MM.1S (cell line): Measurements from ENCODE around the gene TEX2.

Experiments used
- DNase-seq: peaks from one replicate; pipeline ENCODE4 v3.0.0-alpha.2; 2015
- H2AFZ ChIP-seq: fragments of 300-600 bp; sonication (generic); 2 replicates; pipeline ENCODE4 v1.6.0; 2016; ENCODE audit warnings: antibody characterized with exemption, low read length
- H3F3A ChIP-seq: fragments of 300-600 bp; sonication (generic); 2 replicates; pipeline ENCODE4 v1.6.1; 2016; ENCODE audit warnings: mild to moderate bottlenecking, antibody characterized with exemption, low read length, moderate library complexity, mixed read lengths; ENCODE audit not compliant: insufficient read depth
- H3K27ac ChIP-seq: fragments of 300-600 bp; sonication (generic); 2 replicates; pipeline ENCODE4 v1.5.1; 2016; ENCODE audit warnings: mild to moderate bottlenecking, low read length
- H3K27me3 ChIP-seq: fragments of 300-600 bp; sonication (generic); replicated peaks from 2 replicates; pipeline ENCODE4 v1.6.0; 2016; ENCODE audit warnings: low read length; ENCODE audit not compliant: insufficient read depth
- H3K36me3 ChIP-seq: fragments of 300-600 bp; sonication (generic); replicated peaks from 2 replicates; pipeline ENCODE4 v1.6.1; 2016; ENCODE audit warnings: mild to moderate bottlenecking, low read length, mixed read lengths; ENCODE audit not compliant: insufficient read depth
- H3K4me1 ChIP-seq: fragments of 300-600 bp; sonication (generic); 2 replicates; pipeline ENCODE4 v1.6.1; 2016; ENCODE audit warnings: low read length, mixed read lengths
- H3K4me2 ChIP-seq: fragments of 300-600 bp; sonication (generic); 2 replicates; pipeline ENCODE4 v1.6.0; 2016; ENCODE audit warnings: low read depth, low read length
- H3K4me3 ChIP-seq: fragments of 300-600 bp; sonication (generic); 2 replicates; pipeline ENCODE4 v1.5.1; 2016; ENCODE audit warnings: low read length, mixed read lengths
- H3K79me2 ChIP-seq: fragments of 300-600 bp; sonication (generic); 2 replicates; pipeline ENCODE4 v1.6.1; 2016; ENCODE audit warnings: mixed run types, low read length, mixed read lengths
- H3K9ac ChIP-seq: fragments of 300-600 bp; sonication (generic); 2 replicates; pipeline ENCODE4 v1.6.1; 2016; ENCODE audit warnings: low read length, mixed read lengths
- H3K9me2 ChIP-seq: fragments of 300-600 bp; sonication (generic); replicated peaks from 2 replicates; pipeline ENCODE4 v1.6.1; 2016; ENCODE audit warnings: mild to moderate bottlenecking, low read length, mixed read lengths; ENCODE audit not compliant: insufficient read depth
- H3K9me3 ChIP-seq: fragments of 300-600 bp; sonication (generic); replicated peaks from 2 replicates; pipeline ENCODE4 v1.6.1; 2016; ENCODE audit warnings: mild to moderate bottlenecking, low read length, mixed read lengths; ENCODE audit not compliant: insufficient read depth
- H4K20me1 ChIP-seq: fragments of 300-600 bp; sonication (generic); 2 replicates; pipeline ENCODE4 v1.6.1; 2016; ENCODE audit warnings: mild to moderate bottlenecking, low read length, moderate library complexity, mixed read lengths; ENCODE audit not compliant: insufficient read depth
- EZH2 ChIP-seq: fragments of 300-600 bp; sonication (generic); optimal IDR thresholded peaks from 2 replicates; pipeline ENCODE3; 2017; ENCODE audit warnings: low read depth, mild to moderate bottlenecking, antibody characterized with exemption, low read length, mixed read lengths
- EZH2phosphoT487 ChIP-seq: fragments of 300-600 bp; sonication (generic); IDR thresholded peaks from 2 replicates; pipeline ENCODE4 v1.6.1; 2018; ENCODE audit warnings: antibody characterized with exemption, low read length
- TF ChIP-seq, protein P1 (sequence below): fragments of 300-600 bp; sonication (generic); IDR thresholded peaks from 2 replicates; pipeline ENCODE4 v1.5.1; 2016; ENCODE audit warnings: antibody characterized with exemption, low read length, mixed read lengths

Gene TEX2

DNA sequence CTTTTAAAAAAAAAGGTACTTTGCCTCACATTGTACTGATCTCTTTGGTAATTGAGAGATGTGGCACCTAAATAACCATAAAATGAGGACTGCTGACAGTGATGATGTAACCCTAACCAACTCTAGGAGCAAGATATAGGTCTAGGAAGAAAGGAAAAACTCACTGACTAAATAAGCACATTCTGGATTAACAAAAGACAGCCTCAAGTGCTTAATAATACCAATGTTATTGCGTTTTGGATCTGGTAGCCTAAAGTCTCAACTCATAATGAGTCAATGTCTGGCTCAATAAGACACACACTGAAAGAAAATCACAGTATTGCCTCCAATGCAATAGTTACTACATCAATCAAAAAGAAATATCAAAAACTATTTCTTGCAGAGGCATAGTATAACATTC lies 136.1 kb downstream of the TEX2 start:
- no peak for DNase-seq

DNA sequence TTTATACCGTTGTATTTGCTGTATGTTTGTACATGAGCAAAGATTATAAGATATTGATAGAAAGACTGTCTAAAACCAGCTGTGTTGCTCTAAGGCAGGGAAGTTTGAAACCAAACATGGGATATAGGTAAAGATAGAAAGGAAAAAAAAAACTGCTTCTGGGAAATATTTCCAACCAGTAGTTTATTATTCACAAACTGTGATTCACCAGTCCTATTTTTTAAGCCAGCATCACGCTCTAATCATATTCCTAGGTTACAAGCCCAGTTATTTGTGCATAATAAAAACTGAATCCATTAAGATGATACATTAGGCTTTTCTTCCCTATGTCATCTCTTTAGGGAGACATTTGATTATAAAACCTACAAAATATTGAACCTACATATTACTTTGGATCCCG lies 137.1 kb downstream of the TEX2 start:
- Histone ChIP-seq H3K9me2 (no peaks in the 10 kb centered on the region), H3K9me3 (no peaks in the 10 kb centered on the region), H2AFZ (no peak overlapping the region), H3K36me3 (no peaks in the 10 kb centered on the region), H3K4me1 (peaks cover 40% of the 10 kb centered on the region), H3K27me3 (no peaks in the 10 kb centered on the region), H3K4me3 (peak overlapping the region; percentile 80), H3K9ac (peak overlapping the region; percentile 94), H3F3A (peaks cover 86% of the 10 kb centered on the region), H4K20me1 (peaks cover 4% of the 10 kb centered on the region), H3K79me2 (peaks cover 93% of the 10 kb centered on the region), H3K27ac (peak overlapping the region; percentile 99), H3K4me2 (peak overlapping the region; percentile 69)
- TF ChIP-seq EZH2 (no peak), EZH2phosphoT487 (no peak)
- TF ChIP-seq, protein P1, sequence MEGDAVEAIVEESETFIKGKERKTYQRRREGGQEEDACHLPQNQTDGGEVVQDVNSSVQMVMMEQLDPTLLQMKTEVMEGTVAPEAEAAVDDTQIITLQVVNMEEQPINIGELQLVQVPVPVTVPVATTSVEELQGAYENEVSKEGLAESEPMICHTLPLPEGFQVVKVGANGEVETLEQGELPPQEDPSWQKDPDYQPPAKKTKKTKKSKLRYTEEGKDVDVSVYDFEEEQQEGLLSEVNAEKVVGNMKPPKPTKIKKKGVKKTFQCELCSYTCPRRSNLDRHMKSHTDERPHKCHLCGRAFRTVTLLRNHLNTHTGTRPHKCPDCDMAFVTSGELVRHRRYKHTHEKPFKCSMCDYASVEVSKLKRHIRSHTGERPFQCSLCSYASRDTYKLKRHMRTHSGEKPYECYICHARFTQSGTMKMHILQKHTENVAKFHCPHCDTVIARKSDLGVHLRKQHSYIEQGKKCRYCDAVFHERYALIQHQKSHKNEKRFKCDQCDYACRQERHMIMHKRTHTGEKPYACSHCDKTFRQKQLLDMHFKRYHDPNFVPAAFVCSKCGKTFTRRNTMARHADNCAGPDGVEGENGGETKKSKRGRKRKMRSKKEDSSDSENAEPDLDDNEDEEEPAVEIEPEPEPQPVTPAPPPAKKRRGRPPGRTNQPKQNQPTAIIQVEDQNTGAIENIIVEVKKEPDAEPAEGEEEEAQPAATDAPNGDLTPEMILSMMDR: no peak
- DNase-seq: no peak

More for the DNA sequence above, 136.1 kb downstream of the TEX2 start:
- Histone ChIP-seq H3K4me2 (peak overlapping the region; percentile 69), H3F3A (peaks cover 87% of the 10 kb centered on the region), H3K36me3 (no peaks in the 10 kb centered on the region), H2AFZ (no peak overlapping the region), H3K4me1 (peaks cover 44% of the 10 kb centered on the region), H3K4me3 (peak overlapping the region; percentile 80), H3K27me3 (no peaks in the 10 kb centered on the region), H3K79me2 (peaks cover 92% of the 10 kb centered on the region), H4K20me1 (peaks cover 4% of the 10 kb centered on the region), H3K9me3 (no peaks in the 10 kb centered on the region), H3K9ac (peak overlapping the region; percentile 94), H3K9me2 (no peaks in the 10 kb centered on the region), H3K27ac (peak overlapping the region; percentile 99)
- TF ChIP-seq EZH2 (no peak), EZH2phosphoT487 (no peak)
- TF ChIP-seq, protein P1: no peak

DNA sequence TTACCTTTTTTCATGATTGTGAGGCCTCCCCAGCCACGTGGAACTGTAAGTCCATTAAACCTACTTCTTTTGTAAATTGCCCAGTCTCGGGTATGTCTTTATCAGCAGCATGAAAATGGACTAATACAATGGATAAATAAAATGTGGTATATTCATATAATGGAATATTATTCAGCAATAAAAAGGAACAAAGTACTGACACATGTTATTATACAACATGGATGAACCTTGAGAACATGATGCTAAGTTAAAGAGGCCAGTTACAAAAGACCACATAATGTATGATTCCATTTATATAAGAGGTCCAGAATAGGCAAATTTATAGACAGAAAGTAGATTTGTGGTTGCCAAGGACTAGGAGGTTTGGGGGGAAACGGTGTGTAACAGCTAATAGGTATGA lies 138.5 kb downstream of the TEX2 start:
- Histone ChIP-seq H3K4me1 (peaks cover 49% of the 10 kb centered on the region), H3K27ac (peak overlapping the region; percentile 99; the same call in 1 of the 2 replicates), H3K9me3 (no peaks in the 10 kb centered on the region), H3K9ac (peak overlapping the region; percentile 94; the same call in 1 of the 2 replicates), H4K20me1 (peaks cover 4% of the 10 kb centered on the region), H2AFZ (no peak overlapping the region), H3K4me2 (peak overlapping the region; percentile 69), H3K27me3 (no peaks in the 10 kb centered on the region), H3F3A (peaks cover 92% of the 10 kb centered on the region), H3K79me2 (peaks cover 95% of the 10 kb centered on the region), H3K4me3 (peak overlapping the region; percentile 80), H3K36me3 (peaks cover 3% of the 10 kb centered on the region; the same call in 1 of the 2 replicates), H3K9me2 (no peaks in the 10 kb centered on the region)
- TF ChIP-seq EZH2phosphoT487 (no peak), EZH2 (no peak)
- TF ChIP-seq, protein P1: no peak
- DNase-seq: no peak
